GM10266 (cell line): Measurements from ENCODE around the gene C10orf90.
"Not testable (repeated sequence)": the region's sequence is repeated elsewhere in the genome, so short reads cannot be mapped to it uniquely, and the experiment has no call there.

ENCODE experiments used
- DNase-seq: peaks from one replicate; pipeline ENCODE4 v3.0.0; 2012; ENCODE audit errors: extremely low spot score
- TF ChIP-seq, protein P1 (sequence below): IDR thresholded peaks from 2 replicates; pipeline ENCODE4 v1.5.1; 2012; ENCODE audit warnings: mild to moderate bottlenecking, low read depth; ENCODE audit not compliant: control insufficient read depth, insufficient read depth; ENCODE audit errors: missing control alignments

C10orf90 gene

DNA sequence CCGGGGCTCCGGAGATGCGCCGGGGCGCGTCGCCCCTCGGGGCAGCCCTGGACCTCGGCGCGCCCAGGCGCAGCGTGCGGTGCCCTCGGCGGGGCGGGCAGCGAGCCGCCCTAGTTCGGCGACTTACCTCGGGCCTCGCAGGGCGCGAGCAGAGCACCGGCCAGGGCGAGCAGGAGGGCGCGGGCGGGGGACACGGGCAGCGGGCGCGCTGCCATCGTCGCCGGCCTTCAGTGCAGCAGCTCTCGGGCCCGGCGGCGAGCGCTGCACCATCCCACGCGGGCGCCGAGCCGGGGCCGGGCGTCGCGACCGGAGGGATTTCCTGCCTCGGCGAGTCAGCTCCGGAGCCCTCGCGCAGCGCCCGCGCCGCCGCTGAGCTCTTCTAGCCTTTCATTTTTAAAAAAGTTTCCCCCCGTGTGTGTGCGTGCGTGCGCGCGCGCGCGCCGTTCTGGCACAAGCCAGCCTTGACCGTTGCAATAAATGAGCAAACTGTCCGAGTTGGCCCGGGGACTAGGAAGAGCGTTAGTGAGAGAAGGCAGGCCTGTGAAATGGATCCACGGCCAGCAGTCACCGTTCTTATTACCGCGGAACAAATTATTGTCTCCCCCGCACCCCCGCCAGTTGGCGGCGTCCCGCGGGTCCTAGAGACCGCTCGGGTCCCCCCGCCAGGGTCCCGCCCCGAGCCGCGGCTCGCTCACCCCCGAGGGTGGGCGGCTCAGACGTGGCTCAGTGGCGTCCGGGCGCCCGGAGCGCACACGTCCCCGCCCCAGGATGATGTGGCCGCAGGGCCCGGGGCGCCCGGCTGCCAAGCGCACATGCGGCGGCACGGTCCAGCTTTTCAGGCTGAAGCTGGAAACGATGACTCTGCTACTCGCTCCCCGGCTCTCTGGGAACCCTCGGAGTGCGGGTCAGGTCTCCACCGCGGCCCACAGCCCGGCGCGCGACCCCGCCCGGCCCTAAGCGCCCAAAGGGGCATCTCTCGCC is 282.3 kb downstream of the C10orf90 start, which contains the start of gene ADAM12:
TSS of gene ADAM12 (minus strand) at position 547 of the 981 bp plus-strand sequence. CDS start at position 215, 332 bp downstream.
- TF ChIP-seq, protein P1, sequence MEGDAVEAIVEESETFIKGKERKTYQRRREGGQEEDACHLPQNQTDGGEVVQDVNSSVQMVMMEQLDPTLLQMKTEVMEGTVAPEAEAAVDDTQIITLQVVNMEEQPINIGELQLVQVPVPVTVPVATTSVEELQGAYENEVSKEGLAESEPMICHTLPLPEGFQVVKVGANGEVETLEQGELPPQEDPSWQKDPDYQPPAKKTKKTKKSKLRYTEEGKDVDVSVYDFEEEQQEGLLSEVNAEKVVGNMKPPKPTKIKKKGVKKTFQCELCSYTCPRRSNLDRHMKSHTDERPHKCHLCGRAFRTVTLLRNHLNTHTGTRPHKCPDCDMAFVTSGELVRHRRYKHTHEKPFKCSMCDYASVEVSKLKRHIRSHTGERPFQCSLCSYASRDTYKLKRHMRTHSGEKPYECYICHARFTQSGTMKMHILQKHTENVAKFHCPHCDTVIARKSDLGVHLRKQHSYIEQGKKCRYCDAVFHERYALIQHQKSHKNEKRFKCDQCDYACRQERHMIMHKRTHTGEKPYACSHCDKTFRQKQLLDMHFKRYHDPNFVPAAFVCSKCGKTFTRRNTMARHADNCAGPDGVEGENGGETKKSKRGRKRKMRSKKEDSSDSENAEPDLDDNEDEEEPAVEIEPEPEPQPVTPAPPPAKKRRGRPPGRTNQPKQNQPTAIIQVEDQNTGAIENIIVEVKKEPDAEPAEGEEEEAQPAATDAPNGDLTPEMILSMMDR: no peak
- DNase-seq: no peak

- TF ChIP-seq, protein P1: peak; percentile 14
- no peak for DNase-seq
Measured at GRCh38 chr10:126387041-126387921, 283.2 kb downstream of the C10orf90 start.

- no peak for DNase-seq
- TF ChIP-seq, protein P1: no peak
Measured at GRCh38 chr10:126384269-126384873, 286.1 kb downstream of the C10orf90 start.

GRCh38 chr10:126380352-126381076 is 290.0 kb downstream of the C10orf90 start:
- no peak for DNase-seq
- TF ChIP-seq, protein P1: no peak

GRCh38 chr10:126379166-126379565 is 291.3 kb downstream of the C10orf90 start:
- DNase-seq: not testable (repeated sequence)

GRCh38 chr10:126376956-126377355 is 293.5 kb downstream of the C10orf90 start:
- TF ChIP-seq, protein P1: no peak
- DNase-seq: no peak
